ENCODE data around the gene PTPRF.

PTPRF gene

DNA sequence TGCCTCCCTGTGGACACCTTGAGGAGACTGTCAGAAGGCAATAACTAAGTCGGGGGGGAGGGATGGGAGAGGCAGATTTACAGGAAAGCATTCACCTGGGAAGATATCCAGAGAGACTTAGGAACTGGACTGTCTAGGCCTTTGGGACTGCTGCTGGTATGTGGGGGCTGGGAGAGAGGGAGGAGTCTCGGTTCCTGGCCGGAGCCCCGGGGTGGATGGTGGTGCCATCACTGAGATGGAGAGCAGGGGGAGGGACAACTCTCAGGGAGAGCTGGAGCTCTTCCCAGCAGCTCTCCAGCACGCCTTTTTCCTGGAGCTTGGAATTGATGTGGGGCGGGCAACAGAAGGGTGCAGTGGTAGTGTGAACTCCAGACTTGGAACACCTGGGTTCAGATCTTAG lies 22.1 kb downstream of the PTPRF start:
- H3K4me3 ChIP-seq (ENCODE audit: low read depth in 1 of 2, low read length in 2 of 2), result no peak overlapping the region
- TF ChIP-seq, protein P1, sequence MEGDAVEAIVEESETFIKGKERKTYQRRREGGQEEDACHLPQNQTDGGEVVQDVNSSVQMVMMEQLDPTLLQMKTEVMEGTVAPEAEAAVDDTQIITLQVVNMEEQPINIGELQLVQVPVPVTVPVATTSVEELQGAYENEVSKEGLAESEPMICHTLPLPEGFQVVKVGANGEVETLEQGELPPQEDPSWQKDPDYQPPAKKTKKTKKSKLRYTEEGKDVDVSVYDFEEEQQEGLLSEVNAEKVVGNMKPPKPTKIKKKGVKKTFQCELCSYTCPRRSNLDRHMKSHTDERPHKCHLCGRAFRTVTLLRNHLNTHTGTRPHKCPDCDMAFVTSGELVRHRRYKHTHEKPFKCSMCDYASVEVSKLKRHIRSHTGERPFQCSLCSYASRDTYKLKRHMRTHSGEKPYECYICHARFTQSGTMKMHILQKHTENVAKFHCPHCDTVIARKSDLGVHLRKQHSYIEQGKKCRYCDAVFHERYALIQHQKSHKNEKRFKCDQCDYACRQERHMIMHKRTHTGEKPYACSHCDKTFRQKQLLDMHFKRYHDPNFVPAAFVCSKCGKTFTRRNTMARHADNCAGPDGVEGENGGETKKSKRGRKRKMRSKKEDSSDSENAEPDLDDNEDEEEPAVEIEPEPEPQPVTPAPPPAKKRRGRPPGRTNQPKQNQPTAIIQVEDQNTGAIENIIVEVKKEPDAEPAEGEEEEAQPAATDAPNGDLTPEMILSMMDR (IDR thresholded peaks at IDR 0.05; ENCODE audit: borderline replicate concordance, extremely low read depth, low read length, poor library complexity, severe bottlenecking), result no peak
- no peak for TF ChIP-seq EZH2 (IDR thresholded peaks at IDR 0.05; ENCODE audit: borderline replicate concordance, low read depth, low read length, severe bottlenecking)
- H4K20me1 ChIP-seq (ENCODE audit: insufficient read depth, low read length), result no peaks in the 10 kb centered on the region
- no peak overlapping the region for H3K9ac ChIP-seq (ENCODE audit: low read depth, low read length)
- no peaks in the 10 kb centered on the region for H3K36me3 ChIP-seq (ENCODE audit: insufficient read depth, low read length)
- H3K4me2 ChIP-seq (ENCODE audit: insufficient read depth, low read length), result no peak overlapping the region
- H3K27ac ChIP-seq (ENCODE audit: low read length), result no peak overlapping the region
- no peaks in the 10 kb centered on the region for H3K9me3 ChIP-seq (ENCODE audit: insufficient read depth, low read length, severe bottlenecking)
- H3K79me2 ChIP-seq (ENCODE audit: insufficient read depth, low read length), result no peaks in the 10 kb centered on the region
- H2AFZ ChIP-seq (ENCODE audit: low read depth, low read length), result no peak overlapping the region
- H3K27me3 ChIP-seq (ENCODE audit: insufficient read depth, low read length, poor library complexity), result no peaks in the 10 kb centered on the region
- DNase-seq (no peak), ATAC-seq (ENCODE audit: insufficient read depth, low read depth) (no peak)
- H3K4me1 ChIP-seq (ENCODE audit: insufficient read depth, low read length), result peaks cover 10% of the 10 kb centered on the region

- DNase-seq (peak; percentile 56), ATAC-seq (ENCODE audit: insufficient read depth, low read depth) (peak; percentile 88)
- H3K4me2 ChIP-seq (ENCODE audit: insufficient read depth, low read length), result no peak overlapping the region
- H3K9ac ChIP-seq (ENCODE audit: low read depth, low read length), result no peak overlapping the region
- H3K27ac ChIP-seq (ENCODE audit: low read length), result no peak overlapping the region
- no peak overlapping the region for H3K4me3 ChIP-seq (ENCODE audit: low read depth in 1 of 2, low read length in 2 of 2)
- no peak overlapping the region for H2AFZ ChIP-seq (ENCODE audit: low read depth, low read length)
- no peaks in the 10 kb centered on the region for H3K79me2 ChIP-seq (ENCODE audit: insufficient read depth, low read length)
- H3K9me3 ChIP-seq (ENCODE audit: insufficient read depth, low read length, severe bottlenecking), result no peaks in the 10 kb centered on the region
- H3K36me3 ChIP-seq (ENCODE audit: insufficient read depth, low read length), result no peaks in the 10 kb centered on the region
- TF ChIP-seq, protein P1 (IDR thresholded peaks at IDR 0.05; ENCODE audit: borderline replicate concordance, extremely low read depth, low read length, poor library complexity, severe bottlenecking), result peak; percentile 72
- no peak for TF ChIP-seq EZH2 (IDR thresholded peaks at IDR 0.05; ENCODE audit: borderline replicate concordance, low read depth, low read length, severe bottlenecking)
- no peaks in the 10 kb centered on the region for H4K20me1 ChIP-seq (ENCODE audit: insufficient read depth, low read length)
- peaks cover 10% of the 10 kb centered on the region for H3K4me1 ChIP-seq (ENCODE audit: insufficient read depth, low read length)
- no peaks in the 10 kb centered on the region for H3K27me3 ChIP-seq (ENCODE audit: insufficient read depth, low read length, poor library complexity)
Observed at GRCh38 chr1:43554444-43554992, 23.8 kb downstream of the PTPRF start.

DNA sequence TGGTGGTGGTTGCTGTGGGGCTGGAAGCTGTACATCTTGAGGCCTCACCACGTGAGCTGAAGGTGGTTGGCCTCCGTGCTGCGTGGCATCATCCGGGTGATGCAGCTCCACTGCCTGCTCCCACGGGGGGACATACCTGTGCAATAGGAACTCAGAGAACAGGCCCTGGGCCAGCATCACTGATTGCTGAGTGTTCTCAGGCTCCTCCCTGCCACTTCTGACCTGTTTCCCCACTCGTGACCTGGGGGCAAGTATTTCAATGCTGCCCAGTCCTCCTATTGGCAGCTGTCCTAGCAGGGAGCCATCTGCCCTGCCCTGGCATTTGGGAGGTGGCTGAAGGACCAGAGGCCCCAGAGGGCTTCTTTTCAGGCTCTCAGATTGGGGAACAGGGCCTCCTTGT lies 26.1 kb downstream of the PTPRF start:
- Histone ChIP-seq H3K4me1 (ENCODE audit: insufficient read depth, low read length) (peaks cover 10% of the 10 kb centered on the region), H3K27me3 (ENCODE audit: insufficient read depth, low read length, poor library complexity) (no peaks in the 10 kb centered on the region), H2AFZ (ENCODE audit: low read depth, low read length) (no peak overlapping the region), H3K4me2 (ENCODE audit: insufficient read depth, low read length) (no peak overlapping the region), H4K20me1 (ENCODE audit: insufficient read depth, low read length) (0 out of 2 replicates have a peak, but pooled peaks cover 9% of the 10 kb centered on the region), H3K79me2 (ENCODE audit: insufficient read depth, low read length) (no peaks in the 10 kb centered on the region), H3K36me3 (ENCODE audit: insufficient read depth, low read length) (no peaks in the 10 kb centered on the region), H3K9me3 (ENCODE audit: insufficient read depth, low read length, severe bottlenecking) (no peaks in the 10 kb centered on the region), H3K9ac (ENCODE audit: low read depth, low read length) (no peak overlapping the region), H3K27ac (ENCODE audit: low read length) (no peak overlapping the region), H3K4me3 (ENCODE audit: low read depth in 1 of 2, low read length in 2 of 2) (no peak overlapping the region)
- DNase-seq (no peak), ATAC-seq (ENCODE audit: insufficient read depth, low read depth) (no peak)
- TF ChIP-seq, protein P1 (IDR thresholded peaks at IDR 0.05; ENCODE audit: borderline replicate concordance, extremely low read depth, low read length, poor library complexity, severe bottlenecking), result no peak
- no peak for TF ChIP-seq EZH2 (IDR thresholded peaks at IDR 0.05; ENCODE audit: borderline replicate concordance, low read depth, low read length, severe bottlenecking)
